Peyer's patch (tissue), 4 donors: ENCODE results near the gene VN1R5. TPM values are rescaled to one million over a fixed set of nuclear protein-coding genes. Genes with fewer than 3 reads are reported as not detected.
"Not testable (repeated sequence)": the region's sequence is repeated elsewhere in the genome, so short reads cannot be mapped to it uniquely, and the experiment has no call there.

Experiments used
- DNase-seq, 3 donors: peaks; one replicate each; pipeline ENCODE4 v3.0.0-alpha.2; 2017 to 2019
- H3K27ac ChIP-seq, 4 donors: fragments of 200-600 bp; sonication (generic); one replicate each; pipeline ENCODE4 v1.5.1; 2016 to 2019
- H3K27me3 ChIP-seq, 2 donors: fragments of 200-600 bp; sonication (generic); one replicate each; pipeline ENCODE4 v1.5.1; 2019
- H3K36me3 ChIP-seq, 3 donors: fragments of 200-600 bp; sonication (generic); one replicate each; pipeline ENCODE4 v1.5.1; 2016 to 2019
- H3K4me1 ChIP-seq, 4 donors: fragments of 200-600 bp; sonication (generic); one replicate each; pipeline ENCODE4 v1.5.1; 2016 to 2019
- H3K4me3 ChIP-seq, 4 donors: fragments of 200-600 bp; sonication (generic); 1 replicate in 3 of 4; 2 replicates in 1 of 4; pipeline ENCODE4 v1.5.1; 2016 to 2019; ENCODE audit warnings: mild to moderate bottlenecking in 1 of 4
- H3K9me3 ChIP-seq, 4 donors: fragments of 200-600 bp; sonication (generic); one replicate each; pipeline ENCODE4 v1.5.1; 2016 to 2019; ENCODE audit warnings: mild to moderate bottlenecking in 1 of 4
- POLR2A ChIP-seq, 2 donors: fragments of 450-650 bp; IDR thresholded peaks; one replicate each; pipeline ENCODE4 v1.5.1; 2017; ENCODE audit warnings: antibody characterized with exemption in 2 of 2, mild to moderate bottlenecking in 2 of 2, moderate library complexity in 2 of 2
- total RNA-seq, 4 donors: library from RNA; depleted of rRNA; stranded (reverse); fragments of >200 nt; gene quantifications; one replicate each; pipeline ENCODE4 v1.1.0, GENCODE V29; 2016
- TF ChIP-seq, protein P1 (sequence below), 6 experiments: fragments of 450-650 bp in 4 of 6; fragments of 200-600 bp in 2 of 6; sonication (generic) in 1 of 6; IDR thresholded peaks; one replicate each; pipeline ENCODE4 v1.5.1; 2017 to 2019; ENCODE audit warnings: antibody characterized with exemption in 6 of 6, mild to moderate bottlenecking in 3 of 6, moderate library complexity in 1 of 6

The VN1R5 gene
- total RNA-seq, 4 donors from 2014 or later: not detected

DNA sequence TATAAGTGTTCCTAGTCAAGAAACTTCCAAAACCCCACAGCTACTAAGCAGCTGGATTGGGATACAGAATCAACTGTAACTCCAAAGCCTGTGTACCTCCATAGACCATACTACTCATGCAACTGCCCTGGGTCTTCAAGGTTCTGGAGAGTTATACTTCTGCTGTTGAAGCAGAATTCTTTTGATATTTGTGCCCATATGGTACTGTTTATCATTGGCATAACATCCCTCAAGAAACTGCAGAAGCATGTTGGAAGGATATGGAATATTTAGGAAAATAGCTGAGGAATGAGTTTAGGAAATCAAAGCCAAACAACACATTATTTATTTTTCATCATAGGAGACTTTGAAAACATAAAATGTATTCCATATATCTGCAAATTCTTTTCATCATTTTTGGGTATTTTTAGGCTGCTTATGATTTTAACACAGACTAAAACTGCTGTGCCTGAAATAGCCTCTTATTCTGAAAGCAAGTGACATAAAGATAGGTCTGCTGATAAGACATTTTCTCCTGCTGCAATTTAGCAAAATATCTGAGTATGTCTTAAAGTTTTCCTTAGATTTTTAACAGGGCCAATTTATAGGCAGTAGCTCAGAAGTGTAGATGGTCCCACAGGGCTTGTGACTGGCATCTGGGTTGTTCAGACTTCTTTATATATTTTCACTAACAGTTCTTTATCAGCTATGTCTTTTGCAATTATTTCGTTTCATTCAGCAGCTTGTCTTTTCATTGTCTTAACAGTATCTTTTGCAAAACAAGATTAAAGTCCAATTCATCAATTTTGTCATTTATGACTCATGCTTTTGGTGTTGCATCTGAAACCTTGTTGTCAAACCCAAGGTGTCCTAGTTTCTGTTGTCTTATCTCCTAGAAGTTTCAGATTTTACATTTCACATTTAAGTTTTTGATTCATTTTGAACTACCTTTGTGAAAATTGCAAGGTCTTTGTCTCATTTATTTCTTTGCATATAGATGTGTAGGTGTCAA lies 43.0 kb upstream of the VN1R5 start:
- Histone ChIP-seq H3K9me3 (no peaks in the 10 kb centered on the region), H3K27me3 (no peaks in the 10 kb centered on the region), H3K36me3 (no peaks in the 10 kb centered on the region), H3K4me3 (no peak overlapping the region), H3K4me1 (peaks cover 0 to 13% (median 0%) of the 10 kb centered on the region in 4 donors), H3K27ac (no peak overlapping the region)
- no peak for TF ChIP-seq POLR2A (IDR thresholded peaks at IDR 0.05)
- TF ChIP-seq, protein P1, sequence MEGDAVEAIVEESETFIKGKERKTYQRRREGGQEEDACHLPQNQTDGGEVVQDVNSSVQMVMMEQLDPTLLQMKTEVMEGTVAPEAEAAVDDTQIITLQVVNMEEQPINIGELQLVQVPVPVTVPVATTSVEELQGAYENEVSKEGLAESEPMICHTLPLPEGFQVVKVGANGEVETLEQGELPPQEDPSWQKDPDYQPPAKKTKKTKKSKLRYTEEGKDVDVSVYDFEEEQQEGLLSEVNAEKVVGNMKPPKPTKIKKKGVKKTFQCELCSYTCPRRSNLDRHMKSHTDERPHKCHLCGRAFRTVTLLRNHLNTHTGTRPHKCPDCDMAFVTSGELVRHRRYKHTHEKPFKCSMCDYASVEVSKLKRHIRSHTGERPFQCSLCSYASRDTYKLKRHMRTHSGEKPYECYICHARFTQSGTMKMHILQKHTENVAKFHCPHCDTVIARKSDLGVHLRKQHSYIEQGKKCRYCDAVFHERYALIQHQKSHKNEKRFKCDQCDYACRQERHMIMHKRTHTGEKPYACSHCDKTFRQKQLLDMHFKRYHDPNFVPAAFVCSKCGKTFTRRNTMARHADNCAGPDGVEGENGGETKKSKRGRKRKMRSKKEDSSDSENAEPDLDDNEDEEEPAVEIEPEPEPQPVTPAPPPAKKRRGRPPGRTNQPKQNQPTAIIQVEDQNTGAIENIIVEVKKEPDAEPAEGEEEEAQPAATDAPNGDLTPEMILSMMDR (IDR thresholded peaks at IDR 0.05): no peak
- DNase-seq: no peak

DNA sequence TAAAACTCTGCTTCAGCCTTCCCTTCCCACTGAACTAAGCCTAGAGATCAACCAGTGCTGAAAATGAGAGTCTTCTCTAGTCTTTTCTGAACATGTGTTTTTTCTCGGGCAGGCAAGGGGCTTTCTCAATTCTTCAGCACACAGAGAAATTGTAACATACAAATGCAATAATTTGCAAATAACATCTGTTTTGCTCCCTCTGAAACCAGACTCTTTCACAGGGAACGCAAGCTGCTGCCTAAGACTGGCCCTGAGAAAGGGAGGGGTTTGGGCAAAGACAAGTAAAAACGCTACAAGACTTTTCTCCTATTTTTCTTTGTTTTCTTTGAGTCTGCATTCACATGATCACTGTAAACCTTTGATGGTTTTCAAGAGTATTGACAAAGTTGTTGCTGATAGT lies 39.6 kb upstream of the VN1R5 start:
- Histone ChIP-seq H3K36me3 (no peaks in the 10 kb centered on the region), H3K4me1 (no peaks in the 10 kb centered on the region), H3K27me3 (no peaks in the 10 kb centered on the region), H3K27ac (no peak overlapping the region), H3K4me3 (no peak overlapping the region), H3K9me3 (no peaks in the 10 kb centered on the region)
- TF ChIP-seq, protein P1 (IDR thresholded peaks at IDR 0.05): no peak
- TF ChIP-seq POLR2A (IDR thresholded peaks at IDR 0.05): no peak
- DNase-seq: no peak

DNA sequence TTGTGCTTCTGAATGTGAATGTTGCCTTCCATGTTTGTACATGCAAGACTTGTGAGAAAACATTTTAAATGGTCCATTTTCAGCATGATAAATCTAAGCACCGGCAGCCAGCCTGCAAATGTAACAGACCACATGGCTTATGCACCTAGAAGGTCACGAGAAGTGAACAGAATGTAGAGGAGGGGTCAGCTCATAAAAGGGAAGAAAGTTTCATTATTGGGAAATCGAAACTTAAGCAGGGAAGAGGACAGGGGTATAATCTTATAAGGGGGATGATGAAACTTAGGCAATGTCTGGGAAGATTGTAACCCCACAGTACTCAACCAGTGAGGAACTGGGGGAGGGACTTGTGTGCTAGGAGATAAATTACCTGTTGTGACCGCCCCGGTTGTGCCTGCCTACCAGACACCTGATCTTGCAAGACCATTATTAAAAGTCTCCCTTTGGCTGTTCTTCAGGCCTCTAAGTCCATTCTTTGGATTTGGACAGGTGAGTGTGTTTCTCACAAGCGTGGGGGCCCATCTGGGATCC lies 37.7 kb upstream of the VN1R5 start:
- Histone ChIP-seq H3K36me3 (no peaks in the 10 kb centered on the region), H3K4me3 (no peak overlapping the region), H3K27ac (no peak overlapping the region), H3K9me3 (no peaks in the 10 kb centered on the region), H3K4me1 (no peaks in the 10 kb centered on the region), H3K27me3 (no peaks in the 10 kb centered on the region)
- TF ChIP-seq, protein P1 (IDR thresholded peaks at IDR 0.05): no peak
- no peak for TF ChIP-seq POLR2A (IDR thresholded peaks at IDR 0.05)
- DNase-seq: no peak

DNA sequence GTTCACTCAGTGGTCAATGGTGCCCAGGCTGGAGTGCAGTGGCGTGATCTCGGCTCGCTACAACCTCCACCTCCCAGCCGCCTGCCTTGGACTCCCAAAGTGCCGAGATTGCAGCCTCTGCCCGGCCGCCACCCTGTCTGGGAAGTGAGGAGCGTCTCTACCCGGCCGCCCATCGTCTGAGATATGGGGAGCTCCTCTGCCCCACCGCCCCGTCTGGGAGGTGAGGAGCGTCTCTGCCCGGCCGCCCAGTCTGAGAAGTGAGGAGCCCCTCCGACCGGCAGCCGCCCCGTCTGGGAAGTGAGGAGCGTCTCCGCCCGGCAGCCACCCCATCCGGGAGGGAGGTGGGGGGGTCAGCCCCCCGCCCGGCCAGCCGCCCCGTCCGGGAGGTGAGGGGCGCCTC lies 35.6 kb upstream of the VN1R5 start:
- not testable (repeated sequence) for H3K4me1 ChIP-seq, H3K36me3 ChIP-seq, H3K4me3 ChIP-seq, H3K27ac ChIP-seq, DNase-seq, H3K27me3 ChIP-seq, H3K9me3 ChIP-seq

DNA sequence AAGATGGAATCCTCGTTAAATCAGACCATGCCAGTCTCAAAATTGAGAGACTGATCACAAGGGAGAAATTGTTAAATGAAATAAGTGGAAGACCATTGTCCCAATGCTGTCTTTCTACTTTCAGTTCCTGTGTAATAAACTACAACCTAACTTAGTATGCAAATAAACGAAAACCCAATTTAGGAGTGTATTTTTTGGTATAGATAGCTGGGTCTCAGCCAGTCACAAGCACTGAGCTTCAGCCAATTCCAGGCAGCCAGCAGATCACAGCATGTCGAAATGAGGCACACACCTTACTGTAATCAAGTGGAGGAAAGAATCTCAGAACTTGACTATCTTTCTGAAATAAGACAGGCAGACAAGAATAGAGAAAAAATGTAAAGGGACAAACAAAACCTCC lies 33.0 kb upstream of the VN1R5 start:
- H3K27me3 ChIP-seq: no peaks in the 10 kb centered on the region
- TF ChIP-seq, protein P1 (IDR thresholded peaks at IDR 0.05): no peak
- no peak for TF ChIP-seq POLR2A (IDR thresholded peaks at IDR 0.05)
- H3K27ac ChIP-seq: no peak overlapping the region
- H3K9me3 ChIP-seq: no peaks in the 10 kb centered on the region
- no peaks in the 10 kb centered on the region for H3K36me3 ChIP-seq
- no peak overlapping the region for H3K4me3 ChIP-seq
- DNase-seq: no peak
- no peaks in the 10 kb centered on the region for H3K4me1 ChIP-seq

DNA sequence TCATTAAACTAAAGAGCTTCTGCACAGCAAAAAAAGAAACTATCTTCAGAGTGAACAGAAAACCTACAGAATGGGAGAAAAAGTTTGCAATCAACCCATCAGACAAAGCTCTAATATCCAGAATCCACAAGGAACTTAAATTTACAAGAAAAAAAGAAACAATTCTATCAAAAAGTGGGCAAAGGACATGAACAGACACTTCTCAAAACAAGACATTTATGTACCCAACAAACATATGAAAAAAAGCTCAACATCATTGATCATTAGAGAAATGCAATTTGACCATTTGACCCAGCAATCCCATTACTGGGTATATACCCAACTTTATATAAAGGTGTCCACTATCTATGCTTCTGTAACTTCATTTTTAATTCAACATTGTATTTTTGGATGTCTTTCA lies 31.1 kb upstream of the VN1R5 start:
- TF ChIP-seq, protein P1 (IDR thresholded peaks at IDR 0.05): no peak
- TF ChIP-seq POLR2A (IDR thresholded peaks at IDR 0.05): no peak
- H3K4me1 ChIP-seq: no peaks in the 10 kb centered on the region
- H3K27me3 ChIP-seq: no peaks in the 10 kb centered on the region
- H3K4me3 ChIP-seq: no peak overlapping the region
- no peak overlapping the region for H3K27ac ChIP-seq
- DNase-seq: no peak
- H3K9me3 ChIP-seq: no peaks in the 10 kb centered on the region
- no peaks in the 10 kb centered on the region for H3K36me3 ChIP-seq
